SK-N-MC (cell line): ENCODE results near the gene ADK.

Experiments used
- EZH2 ChIP-seq: fragments of 200-600 bp; sonication (generic); IDR thresholded peaks from one replicate; pipeline ENCODE4 v1.6.1; 2017; ENCODE audit warnings: antibody characterized with exemption
- FOXP2 ChIP-seq: optimal IDR thresholded peaks from 2 replicates; pipeline ENCODE3; 2011; ENCODE audit warnings: mild to moderate bottlenecking, moderate library complexity; ENCODE audit not compliant: insufficient read depth; ENCODE audit errors: extremely low read length, control extremely low read depth
- POLR2AphosphoS5 ChIP-seq: IDR thresholded peaks from 2 replicates; pipeline ENCODE4 v1.6.1; 2012; ENCODE audit warnings: mild to moderate bottlenecking, low read depth, low read length, borderline replicate concordance

GRCh38 chr10:74190494-74190893, 39.5 kb downstream of the ADK start:
- TF ChIP-seq FOXP2 (no peak), EZH2 (no peak), POLR2AphosphoS5 (no peak)
